Left forelimb (tissue), 1 donor: ENCODE measurements around the gene MYADML2.

Source experiments
- DNase-seq: peaks from one replicate; pipeline ENCODE4 v3.0.0-alpha.2; 2018; ENCODE audit warnings: low spot score

The MYADML2 gene

GRCh38 chr17:81899514-81900166 lies 47.4 kb downstream of the MYADML2 start:
- no peak for DNase-seq

- DNase-seq = no peak
Measured at GRCh38 chr17:81898885-81899284, 48.1 kb downstream of the MYADML2 start.

- DNase-seq = no peak
Measured at GRCh38 chr17:81898029-81898866, 48.8 kb downstream of the MYADML2 start.

- no peak for DNase-seq
Measured at GRCh38 chr17:81895400-81895799, 51.6 kb downstream of the MYADML2 start.

DNA sequence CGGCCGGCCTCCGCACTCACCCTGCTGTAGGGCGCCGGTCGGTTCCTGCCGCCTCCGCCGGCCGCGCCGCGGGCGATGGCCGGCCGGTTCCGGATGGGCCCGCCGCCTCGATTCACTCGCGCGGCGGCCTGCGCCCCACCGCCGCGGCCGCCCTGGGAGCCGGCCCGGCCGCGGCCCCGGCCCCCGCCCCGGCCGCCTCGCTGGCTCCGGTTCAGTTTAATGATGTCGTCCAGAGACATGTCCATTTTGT lies 55.8 kb downstream of the MYADML2 start:
- no peak for DNase-seq

DNA sequence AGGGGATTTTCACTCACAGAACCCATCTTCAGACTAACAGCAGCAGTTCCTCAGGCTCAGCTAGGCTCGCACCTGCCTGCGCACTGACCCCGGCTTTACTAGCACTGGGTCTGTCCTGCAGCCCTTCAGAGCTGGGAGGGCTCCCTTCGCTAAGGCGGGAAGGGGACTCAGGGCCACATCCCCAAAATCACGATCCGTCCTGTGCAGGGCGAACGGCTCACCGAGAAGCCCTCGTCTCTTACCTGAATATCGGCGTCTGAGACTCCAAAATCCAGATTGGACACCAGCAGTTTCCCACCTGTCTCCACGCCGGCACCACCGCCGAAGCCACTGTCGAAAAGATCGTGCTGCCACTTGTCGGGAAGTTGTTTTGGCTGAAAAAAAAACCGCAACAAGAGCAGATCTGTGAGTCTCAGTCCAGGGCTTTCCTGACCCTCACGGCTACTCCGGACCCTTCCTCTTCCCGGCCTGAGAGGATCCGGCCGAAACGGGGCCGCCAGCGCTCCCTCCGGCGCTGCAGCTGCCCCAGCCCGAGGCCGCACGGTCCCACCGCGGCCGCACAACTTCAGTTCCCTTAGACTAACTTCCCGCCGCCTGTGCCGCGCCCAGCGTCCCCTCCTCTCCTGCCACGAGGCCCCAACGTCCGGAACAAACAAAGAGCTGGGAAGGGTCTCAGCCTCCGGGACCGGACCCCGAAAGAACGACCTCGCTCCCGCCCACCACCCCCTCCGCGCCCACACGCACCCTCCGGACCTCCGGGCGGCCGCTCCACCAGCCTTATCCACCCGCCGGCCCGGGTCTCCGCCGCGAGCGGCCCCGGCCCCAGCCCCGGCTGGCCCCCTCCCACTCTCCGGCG lies 56.4 kb downstream of the MYADML2 start:
- peak; percentile 61 for DNase-seq
